Embryonic facial prominence (tissue), 1 donor: ENCODE measurements around the gene BET1.
"Not testable (repeated sequence)": the region's sequence is repeated elsewhere in the genome, so short reads cannot be mapped to it uniquely, and the experiment has no call there.

Experiments used
- DNase-seq: peaks from one replicate; pipeline ENCODE4 v3.0.0-alpha.2; 2016; ENCODE audit errors: extremely low spot score

The BET1 gene, protein sequence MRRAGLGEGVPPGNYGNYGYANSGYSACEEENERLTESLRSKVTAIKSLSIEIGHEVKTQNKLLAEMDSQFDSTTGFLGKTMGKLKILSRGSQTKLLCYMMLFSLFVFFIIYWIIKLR

DNA sequence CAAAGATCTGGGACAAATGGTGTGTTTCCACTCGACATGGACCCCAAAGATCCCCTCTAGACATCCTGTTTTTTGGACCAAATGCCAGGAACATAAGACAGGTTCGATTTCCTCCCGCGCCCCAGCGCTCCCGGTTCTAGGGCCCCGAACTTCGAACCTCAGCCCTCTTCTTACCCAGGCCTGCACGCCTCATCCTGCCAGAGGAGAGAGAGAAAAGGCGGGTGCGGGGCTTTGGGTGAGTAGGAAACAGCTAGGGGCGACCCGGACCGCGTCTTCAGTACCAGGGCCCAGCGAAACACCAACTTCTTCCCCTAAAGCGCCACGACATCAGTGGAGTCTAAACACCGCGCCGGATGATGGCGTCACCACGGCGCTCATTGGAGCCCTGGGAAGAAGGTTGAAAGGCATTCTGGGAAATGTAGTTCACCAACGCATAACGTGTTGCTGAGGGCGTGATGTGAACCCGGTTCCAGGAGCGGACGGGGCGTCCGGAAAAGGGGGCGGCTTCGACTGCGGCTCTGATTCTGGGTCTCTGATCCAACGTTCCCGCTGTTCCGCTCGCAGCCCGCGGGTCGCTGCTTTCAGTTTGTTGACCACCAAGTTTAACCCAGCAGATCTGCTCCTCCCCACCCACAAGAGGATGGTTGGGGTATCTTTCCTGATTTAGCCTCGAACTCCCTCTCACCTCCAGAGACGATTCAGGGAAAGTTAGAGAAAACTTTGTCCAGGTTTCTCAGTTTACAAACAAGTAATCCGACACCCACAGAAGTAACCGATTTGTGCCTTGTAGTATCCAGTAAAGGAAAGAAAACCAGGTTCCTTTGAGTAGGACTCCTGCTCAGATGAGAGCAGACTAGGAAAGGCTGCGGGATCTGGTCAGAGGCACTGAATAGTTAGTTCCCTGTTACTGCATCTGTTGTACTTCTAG lies at the start of gene BET1:
TSS of gene BET1 (minus strand) at position 332 of the 928 bp plus-strand sequence. CDS start at position 193, 139 bp downstream.
- DNase-seq: peak; percentile 94

DNA sequence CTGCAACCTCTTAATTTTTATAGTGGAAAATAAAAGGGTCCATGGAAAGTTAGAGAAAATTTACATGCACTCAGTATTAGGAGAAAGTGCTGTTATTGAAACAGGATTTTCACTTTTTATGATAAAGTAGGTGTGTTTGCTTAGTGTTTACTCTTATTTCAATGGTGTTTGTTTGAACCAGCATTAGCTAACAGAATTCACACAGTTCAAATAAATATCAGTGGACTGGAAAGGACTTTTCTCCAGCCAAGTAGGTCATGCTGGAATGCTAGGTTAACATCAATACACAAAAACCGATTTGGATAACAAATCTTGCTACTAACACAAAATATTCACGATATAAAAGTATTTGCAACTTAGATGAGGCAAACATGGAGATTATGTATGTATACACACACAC lies 49.4 kb upstream of the BET1 start:
- DNase-seq: no peak

DNA sequence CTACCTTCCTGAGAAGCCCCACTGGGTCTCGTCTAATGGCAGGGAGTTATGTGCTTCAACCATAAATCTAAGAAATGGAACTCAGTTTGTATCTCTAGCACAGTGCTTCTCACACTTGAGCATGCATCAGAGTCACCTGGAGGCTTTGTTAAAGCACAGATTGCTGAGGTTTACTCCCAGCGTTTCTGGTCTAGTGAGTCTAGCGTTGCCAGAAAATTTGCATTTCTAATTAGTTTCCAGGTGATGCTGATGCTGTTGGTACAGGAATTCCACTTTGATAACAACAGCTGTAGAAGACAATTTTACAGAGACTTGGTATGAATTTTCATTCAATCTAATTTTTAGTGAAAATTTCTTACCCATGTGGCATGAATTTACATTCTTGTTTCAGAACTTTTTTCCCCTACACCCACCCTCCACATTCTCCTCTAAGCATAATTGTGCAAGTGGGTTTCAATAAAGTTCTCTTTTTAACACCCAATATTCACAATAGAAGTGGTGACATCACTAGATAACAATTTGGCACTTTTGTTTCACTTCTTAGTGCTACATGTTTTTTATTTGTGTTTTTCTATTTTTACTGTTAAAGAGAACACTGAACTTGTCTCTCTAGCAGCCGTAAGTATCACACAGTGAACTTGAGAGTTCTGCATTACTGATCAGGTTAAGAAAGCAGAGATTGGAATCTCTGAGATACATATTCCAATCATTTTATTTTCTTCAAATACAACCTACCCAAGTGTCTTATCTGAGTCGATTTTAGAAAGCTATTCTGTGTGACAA lies 48.4 kb upstream of the BET1 start:
- DNase-seq: no peak

DNA sequence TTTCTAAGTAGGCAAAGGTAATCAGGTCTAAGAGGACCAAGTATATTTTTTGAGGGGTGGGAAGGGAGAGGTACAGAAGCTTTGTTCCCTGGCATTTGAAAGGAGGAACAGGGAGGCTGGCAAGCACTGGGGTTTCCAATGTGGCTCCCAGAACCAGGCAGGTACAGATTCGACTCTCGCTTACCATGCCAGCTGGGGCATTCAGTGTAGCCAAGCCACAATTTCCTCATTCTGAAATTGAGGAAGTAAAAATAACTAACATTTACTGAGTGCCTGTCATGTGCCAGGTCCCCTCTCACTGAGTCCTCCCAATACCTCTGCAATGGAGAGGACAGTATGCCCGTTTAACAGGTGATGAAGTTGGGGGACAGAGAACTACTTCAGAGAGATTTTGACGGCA lies 45.9 kb upstream of the BET1 start:
- DNase-seq: no peak

DNA sequence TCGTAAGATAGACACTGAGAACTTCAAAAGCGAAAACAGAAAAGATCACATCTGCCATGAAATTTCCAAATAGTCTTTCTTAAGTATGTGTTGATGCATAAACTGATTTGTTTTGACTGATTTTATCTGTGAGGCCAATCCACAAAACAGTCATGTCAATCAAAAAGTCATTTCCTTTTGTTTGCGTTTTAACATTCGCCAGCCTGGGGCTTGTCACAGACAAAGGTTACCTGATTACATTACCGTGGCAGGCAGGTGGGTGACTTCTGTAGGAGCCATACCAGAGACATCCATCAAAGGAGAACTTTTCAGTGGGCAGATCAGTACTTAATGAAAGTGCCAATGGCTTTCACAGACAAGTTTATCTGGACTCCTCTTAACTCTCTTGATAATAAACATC lies 45.5 kb upstream of the BET1 start:
- DNase-seq: no peak

DNA sequence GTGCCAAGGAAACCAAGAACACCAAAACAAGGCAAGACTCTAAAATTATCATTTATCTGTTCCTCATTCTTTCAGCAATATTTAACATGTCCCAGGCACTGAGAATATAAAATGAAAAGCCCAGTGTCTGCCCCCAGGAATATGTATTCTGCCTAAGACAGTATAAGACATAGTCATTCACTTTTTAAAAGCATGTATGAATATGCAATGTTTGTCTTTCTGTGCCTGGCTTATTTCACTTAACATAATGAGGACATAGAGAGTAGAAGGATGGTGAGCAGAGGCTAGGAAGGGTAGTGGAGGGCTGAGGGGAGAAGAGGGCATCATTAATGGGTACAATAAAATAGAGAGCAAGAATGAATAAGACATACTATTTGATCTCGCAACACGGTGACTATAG lies 44.6 kb upstream of the BET1 start:
- DNase-seq: no peak

DNA sequence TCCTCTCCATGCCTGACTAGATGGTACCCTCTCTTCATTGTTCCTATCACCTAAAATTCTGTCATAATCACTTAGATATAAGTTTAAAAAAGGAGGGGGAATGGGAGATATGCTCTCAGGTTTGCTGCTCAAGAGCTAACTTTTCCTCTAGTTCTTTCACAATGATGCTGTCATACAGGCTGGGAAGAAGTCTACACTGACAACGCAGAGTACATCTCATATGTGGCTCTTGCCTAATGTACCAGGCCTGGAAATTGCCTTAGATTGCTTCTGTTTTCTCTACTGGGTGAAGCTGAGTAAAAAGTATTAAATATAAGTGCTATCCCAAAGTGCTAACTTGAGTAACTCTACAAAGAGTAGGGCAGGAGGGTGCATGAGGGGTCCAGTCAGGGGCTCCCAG lies 43.8 kb upstream of the BET1 start:
- no peak for DNase-seq

DNA sequence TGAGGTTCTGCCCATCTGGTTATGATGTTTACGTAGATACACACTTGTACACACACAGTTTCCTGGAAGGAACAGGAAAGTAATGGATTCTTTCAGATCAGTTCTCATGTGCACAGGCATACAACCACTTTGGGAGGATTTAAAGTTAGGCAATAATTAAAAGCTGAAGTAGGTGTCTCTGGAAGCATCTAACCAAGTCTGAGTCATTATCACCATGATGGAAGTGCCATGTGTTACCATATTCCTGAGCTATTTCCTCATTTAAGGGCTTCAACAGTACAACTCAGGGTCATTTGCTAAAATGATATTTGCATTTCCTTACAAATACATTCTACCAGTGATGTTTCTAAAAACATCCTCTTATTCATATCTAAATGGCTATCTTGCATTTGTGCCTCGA lies 41.4 kb upstream of the BET1 start:
- no peak for DNase-seq

DNA sequence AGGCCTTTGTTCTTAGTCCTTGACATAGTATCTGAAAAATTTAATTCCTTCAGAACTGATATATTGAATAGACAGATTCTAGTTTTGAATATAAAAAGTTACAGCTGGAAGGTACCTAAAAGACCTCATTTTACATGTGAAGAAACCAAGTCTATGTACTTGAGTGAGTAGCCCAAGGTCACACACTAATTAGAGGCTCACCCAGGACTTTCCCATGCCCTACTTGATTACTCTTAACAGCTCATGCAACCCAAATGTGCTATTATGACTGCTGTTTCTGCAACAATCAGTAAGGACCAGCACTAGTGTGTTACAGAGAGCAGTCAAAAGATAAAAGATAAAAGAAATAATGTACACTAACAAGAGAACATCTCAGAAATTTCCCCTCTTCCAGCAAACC lies 40.7 kb upstream of the BET1 start:
- no peak for DNase-seq

DNA sequence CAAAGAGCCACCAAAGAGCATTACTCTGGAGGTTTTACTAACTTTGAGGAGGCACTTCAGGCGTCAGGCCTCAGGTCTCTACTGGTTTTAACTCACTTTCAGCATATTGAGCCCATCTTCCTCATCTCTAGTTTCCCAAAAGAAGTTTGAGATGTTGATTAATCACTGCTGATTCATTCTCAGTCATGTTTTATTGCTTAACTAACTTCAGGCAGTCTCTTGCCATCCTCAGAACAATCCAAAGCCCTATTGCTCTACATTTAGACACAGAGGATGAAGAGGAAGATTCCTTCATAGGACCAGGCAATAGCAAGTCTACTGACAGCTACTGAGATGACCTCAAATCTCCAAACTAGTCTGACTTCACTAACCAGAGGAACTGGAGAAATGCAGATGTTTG lies 39.1 kb upstream of the BET1 start:
- DNase-seq: no peak

DNA sequence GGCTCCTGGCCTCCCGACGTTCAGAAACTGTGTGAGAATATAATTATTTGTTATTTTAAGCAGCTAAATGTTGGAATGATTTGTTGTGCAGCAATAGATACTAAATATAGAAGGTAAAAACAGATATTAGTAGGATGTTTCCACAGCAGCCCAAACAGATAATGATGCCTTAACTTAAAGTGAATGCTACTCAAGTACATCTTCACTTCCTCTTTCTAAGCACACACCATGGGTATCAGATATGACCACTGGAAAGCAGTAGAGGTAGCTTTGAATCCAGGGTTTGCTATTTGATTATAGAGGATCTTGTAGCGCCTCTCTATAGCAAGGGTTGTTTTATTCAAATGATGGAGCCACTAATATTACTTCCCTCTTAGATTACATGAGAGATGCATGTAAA lies 38.2 kb upstream of the BET1 start:
- no peak for DNase-seq

DNA sequence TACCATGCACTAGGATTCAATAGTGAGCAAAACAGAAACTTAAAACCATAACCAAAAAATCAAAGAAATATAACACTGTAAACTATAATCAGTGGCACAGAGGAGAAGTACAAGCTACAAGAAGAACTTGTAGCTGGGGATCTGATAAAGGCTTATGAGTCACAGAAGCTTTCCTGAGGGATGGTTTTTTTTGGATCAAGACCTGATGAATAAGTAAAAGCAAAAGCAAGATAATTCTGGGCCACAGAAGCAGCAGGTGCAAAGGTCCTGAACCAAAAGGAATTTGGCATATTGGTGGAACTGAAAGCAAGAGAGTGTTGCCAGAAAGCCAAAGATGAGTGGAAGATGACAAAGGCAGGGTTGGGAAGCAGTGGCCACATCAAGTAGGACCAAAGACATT lies 37.4 kb upstream of the BET1 start:
- DNase-seq: no peak

DNA sequence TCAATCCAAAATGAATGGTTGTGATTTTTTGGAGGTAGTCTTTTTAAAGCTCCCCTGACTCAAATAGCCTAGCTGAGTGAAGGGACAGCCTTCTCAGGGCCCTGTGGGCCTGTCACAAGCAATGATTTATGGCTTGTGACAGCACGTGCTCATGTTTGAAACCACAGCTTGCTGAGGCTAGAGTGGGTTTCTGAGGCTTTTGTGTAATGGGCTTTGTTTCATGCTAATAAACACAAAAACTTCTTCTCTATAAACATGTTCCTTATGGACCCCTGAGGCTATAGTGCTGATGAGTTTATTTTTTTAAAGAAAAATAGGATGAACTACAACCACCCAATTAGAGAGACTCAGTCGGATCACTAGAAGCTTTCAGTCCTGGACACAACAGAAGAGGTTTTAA lies 36.1 kb upstream of the BET1 start:
- DNase-seq: no peak

DNA sequence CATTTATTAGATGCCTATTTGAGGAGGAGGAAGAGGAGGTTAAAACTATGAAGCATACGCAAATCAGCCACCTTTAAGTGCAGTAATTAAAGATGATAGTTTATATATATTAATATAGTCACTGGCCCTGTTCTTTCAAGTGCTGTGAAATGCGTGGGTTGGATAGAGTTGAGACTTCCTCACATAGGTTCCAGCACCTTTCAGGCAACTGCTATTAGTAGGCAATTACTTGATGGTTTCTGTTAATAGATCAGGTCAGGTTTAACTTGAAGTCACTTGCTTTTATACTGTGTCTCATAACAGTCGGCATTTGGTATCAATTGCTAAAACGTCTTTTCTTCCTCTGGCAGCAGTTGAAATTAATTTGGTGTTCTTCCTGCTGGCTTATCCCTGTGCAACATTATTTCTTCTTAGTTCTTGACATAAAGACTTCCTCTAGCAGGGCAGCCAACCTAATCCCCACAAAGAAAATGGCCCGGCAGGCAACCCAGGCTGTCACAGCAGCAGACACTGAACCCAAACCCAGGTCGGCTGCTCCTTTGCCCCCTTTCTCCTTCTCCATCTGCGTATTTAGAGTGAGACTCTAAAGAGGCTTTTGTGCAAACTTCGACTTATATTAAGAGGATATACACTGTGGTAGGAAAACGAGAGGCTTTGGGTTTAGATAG lies 35.3 kb upstream of the BET1 start:
- no peak for DNase-seq

DNA sequence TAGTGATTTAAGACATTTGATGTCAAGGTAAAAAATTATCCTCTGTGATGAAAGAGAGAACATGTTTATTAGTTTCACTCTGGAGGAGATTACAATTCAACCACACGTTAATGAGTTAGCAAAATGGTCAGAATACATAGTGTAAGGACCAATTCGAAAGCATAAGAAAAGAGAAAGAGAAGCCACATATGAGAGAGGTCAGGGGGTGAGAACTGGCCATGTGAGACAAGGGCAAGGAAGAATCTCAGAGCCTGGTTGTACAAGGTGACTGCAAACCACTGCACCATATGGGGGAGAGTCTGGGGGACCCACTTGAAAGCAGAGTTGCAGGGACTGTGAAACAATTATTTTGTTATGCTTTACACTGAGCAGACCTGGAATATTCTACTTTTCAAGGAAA lies 27.7 kb upstream of the BET1 start:
- DNase-seq: no peak

DNA sequence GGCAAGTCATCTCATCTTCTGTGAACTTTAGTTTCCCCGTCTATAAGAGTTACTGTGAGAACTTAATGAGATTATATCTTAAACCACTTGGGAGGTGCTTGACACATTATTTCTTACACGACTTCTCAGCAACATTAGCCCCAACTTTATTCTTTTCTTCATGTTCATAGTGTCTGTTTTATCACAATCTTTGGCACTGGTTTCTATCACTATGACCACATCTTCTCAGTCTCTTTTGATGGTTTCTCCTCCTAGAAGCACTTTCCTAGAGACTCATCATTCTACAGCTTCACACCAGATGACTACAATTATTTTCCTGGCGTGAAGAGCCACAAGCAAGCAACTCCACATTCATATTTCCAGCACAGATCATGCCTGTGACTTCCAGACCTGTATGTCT lies 26.5 kb upstream of the BET1 start:
- no peak for DNase-seq

DNA sequence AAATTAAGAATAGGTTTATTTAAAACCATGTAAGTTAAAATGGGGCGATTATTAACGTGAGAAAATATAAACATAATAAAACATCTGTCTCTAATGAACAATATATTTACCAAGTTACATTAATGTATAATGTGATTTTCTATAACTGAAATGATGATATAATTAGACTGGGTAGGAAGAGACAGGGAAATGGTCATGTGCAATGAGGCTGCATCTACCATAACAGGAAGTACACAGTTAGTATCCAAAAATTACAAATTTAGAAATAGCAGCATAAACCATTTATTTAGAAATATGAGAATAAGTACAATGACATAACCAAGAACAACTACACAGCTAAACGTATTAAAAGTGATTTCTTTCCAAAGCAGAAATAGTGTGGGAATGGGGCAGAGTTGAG lies 25.8 kb upstream of the BET1 start:
- DNase-seq: no peak

DNA sequence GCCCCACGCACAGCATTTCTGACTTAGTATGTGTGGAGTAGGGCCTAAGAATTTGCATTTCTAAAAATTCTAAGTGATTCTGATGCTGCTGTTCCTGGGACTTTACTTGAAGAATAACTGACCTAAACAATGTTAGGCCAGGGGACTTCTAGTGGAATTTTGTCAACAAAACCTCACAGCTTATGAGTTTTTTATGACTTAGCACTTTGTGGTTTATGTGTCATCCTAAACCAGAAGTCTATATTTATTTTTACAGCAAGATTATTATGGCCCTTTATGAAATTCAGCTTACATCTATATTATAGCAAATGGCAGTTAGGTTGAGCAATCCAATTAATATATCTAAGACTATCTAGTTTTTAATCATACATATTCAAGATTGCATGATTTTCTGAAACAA lies 24.6 kb upstream of the BET1 start:
- no peak for DNase-seq

DNA sequence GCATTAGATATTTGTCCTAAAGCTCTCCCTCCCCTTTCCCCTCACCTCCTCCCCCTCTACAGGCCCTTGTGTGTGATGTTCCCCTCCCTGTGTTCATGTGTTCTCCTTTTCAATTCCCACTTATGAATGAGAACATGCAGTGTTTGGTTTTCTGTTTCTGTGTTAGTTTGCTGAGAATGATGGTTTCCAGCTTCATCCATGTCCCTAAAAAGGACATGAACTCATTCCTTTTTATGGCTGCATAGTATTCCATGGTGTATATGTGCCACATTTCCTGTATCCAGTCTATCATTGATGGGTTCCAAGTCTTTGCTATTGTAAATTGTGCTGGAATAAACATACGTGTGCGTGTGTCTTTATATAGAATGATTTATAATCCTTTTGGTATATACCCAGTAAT lies 22.5 kb upstream of the BET1 start:
- DNase-seq: not testable (repeated sequence)

DNA sequence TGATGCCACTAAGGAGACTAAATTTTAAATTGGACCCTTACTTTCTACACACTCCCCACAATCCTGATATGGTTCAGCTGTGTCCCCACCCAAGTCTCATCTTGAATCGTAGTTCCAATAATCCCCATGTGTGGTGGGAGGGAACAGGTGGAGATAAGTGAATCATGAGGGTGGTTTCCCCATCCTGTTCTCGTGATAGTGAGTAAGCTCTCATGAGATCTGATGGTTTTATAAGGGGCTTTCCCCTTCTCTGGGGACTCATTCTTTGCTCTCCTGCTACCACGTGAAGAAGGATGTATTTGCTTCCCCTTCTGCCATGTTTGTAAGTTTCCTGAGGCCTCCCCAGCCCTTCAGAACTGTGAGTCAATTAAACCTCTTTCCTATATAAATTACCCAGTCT lies 18.4 kb upstream of the BET1 start:
- DNase-seq: no peak

DNA sequence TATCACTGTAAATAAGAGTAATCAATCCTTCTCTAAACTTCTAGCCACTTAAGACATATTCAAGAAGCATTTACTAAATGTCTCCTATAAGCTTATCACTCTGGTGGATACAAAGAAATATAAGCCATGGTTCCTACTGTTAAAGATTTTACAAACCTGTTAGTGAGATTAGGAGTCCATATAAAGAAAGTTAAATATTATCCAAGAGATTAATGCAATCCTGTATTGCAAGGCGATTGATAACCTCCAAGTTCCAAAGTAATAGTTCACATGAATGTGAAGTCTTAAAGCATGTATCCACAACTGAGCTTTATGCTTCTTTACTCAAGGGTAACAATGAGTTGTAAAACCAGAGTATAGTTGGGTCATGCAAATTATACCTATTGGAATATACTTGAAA lies 12.6 kb upstream of the BET1 start:
- no peak for DNase-seq

DNA sequence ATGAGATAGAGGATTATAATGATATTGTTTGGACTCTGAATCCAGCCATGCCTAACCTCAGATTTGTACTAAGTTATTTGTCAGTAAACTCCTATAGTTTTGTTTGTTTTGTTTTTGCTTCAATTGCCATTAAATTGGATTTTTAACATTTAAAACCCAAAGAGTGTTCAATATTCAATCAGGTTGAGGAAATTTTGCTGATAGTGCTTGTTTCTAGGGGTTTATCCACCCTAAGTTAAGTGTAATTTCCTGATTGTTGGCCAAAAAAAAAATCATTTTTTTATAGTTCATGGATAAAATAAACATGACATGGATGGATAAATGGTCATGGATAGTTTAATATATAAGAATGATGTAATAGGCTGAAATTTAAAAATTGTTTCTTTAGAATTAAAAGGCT lies 11.4 kb upstream of the BET1 start:
- no peak for DNase-seq
